NCI-H526 (cell line): ENCODE results near the gene ALS2CL.
"Not testable (repeated sequence)": the region's sequence is repeated elsewhere in the genome, so short reads cannot be mapped to it uniquely, and the experiment has no call there.

Experiments used
- DNase-seq, 2 experiments: peaks; one replicate each; lab custom pipeline; 2025; lab: John Stamatoyannopoulos, UW

ALS2CL gene

GRCh38 chr3:46715507-46716175 is 22.2 kb upstream of the ALS2CL start:
- no peak for DNase-seq

DNA sequence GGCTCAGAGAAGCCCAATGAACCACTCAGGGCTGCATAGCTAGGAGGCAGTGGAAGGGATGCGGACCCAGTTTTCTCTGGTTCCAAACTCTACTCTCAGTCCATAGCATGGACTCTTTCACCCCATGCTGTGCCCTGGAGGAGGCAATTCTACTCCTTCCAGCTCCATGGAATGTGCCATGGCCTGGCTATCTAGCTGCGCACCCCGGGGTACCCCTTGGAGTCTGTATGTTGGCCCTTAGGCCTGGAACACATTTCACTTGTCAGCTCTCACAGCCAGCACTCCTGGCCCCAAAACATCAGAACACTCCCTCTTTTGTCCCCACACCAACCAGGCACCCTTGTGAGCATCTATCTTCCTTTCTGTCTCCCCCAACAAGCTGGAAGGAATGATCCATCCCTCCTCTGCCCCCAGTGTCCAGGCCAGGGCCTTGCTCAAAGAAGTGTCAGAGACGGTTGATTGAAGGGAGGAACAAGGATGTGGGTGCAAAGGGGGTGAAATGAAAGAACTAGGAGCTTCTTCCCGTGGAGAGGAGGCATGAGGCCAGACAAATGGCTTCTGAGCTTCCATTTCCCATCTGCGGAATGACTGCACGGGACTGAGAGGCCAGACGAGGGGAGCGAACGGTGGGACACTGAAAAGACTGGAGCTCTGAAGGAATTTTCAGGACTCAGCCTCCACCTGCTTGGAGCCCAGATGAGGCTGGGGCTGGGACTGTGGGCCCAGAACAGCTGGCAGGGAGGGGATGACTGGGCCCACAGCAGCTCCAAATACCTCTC is 21.4 kb upstream of the ALS2CL start:
- DNase-seq: no peak

DNA sequence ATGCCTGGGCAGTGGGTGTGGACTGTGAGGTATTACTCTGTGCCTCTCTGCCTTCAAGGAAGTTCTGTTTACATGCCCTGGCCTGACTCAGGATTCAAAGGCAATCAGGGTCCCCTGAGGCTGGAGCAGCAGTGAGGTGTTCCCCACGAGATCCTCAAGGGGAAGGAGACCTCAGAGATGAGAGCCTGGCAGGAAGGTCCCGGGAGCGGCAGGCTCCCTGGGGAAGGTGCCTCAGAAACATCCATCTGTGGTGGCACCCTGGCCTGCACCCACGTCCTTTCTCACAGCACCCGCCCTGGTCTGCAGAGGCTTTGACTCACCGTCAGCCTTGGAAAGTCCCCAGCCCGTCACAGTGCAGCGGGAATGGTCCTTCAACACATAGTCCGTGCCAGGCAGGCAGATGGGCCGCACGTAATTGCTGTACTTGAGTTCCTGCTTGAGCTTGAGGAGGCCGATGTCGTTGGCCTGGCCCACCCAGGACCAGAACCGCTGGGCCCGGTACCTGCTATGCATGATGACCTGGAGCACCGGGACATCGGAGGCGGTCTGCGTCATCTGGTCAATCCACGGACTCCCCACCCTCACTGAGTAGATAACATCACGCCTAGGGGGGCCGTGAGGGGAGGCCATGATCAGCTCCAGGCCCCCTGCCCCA is 20.5 kb upstream of the ALS2CL start:
- no peak for DNase-seq

GRCh38 chr3:46713050-46713897 is 19.8 kb upstream of the ALS2CL start:
- no peak for DNase-seq

DNA sequence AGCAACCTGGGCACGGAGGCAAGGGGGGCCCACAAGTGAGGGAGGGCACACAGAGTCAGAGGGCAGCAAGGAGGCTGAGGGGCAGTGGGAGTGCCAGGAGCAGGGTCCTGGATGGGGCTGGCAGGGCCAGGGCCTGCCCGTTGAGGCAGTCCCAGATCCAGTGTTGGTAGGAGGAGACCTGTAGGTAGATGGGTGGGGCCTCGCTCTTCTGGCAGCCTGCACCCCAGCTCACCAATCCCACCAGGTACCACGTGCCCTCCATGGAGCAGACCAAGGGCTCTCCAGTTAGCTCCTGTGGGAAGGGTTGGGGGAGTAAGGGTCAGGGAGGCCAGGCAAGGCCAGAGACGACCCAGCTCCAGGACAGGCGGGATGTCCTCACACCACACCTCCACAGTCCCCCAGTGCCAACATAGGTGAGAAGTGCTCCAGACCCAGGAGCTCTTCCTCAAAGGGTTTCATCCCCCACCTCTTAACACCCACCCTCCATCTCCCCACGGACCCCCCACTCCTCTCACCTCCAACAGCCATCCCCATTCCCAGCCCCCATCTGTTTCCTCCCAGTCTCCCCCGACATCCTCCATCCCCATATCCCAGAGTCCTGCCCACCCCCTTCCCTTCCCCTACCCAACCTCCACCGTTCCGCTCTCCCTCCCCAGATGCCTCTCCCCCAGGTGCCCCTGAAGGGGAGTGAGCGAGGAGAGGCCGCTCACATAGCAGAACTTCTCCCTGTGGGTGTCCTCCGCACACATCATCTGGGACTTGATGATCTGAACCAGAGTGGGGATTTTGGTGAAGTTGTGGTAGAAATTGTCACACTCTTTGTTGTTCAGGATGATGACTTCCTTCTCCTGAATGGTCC is 18.9 kb upstream of the ALS2CL start:
- DNase-seq: no peak

DNA sequence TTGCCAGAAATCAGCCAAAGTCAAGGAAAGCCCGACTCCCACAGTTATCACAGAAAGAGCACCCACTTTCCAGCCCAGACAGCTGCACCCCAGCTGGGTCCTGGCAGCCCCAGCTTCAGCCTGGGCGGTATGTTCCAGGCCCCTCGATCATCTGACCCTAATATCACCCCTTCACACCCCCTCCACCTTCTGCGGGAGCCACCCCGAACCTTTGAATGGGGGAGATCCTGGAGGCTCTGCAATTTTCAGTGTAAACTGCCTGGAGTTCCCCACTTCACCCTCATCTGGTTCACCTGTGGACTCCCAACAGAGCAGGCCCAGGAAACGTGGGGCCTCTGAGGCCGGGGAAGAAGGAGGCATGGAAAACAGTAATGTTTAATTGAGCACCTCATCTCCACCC is 18.3 kb upstream of the ALS2CL start:
- DNase-seq: no peak

GRCh38 chr3:46711305-46711704 is 17.8 kb upstream of the ALS2CL start:
- no peak for DNase-seq

GRCh38 chr3:46710671-46711295 is 17.3 kb upstream of the ALS2CL start:
- DNase-seq: no peak

GRCh38 chr3:46710229-46710628 is 16.8 kb upstream of the ALS2CL start:
- DNase-seq: no peak

DNA sequence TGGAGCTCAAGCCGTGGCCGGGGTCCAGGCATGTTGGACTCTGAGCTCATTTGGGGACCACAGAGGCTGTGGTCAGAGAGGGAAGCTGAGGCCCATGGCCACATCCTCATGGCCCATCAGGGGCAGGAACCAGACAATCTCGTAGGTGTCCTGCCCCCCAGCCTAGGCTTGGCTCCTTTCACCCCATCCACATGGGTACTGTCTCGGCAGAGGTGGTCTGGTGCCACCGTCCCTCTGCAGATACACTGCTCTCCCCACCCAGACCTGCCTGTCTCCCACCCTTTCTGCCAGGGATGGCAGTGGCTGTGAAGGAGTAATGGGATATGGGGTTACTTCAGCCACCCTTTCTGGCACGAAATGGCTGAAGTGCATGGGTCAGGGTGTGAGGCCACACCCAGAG is 16.2 kb upstream of the ALS2CL start:
- no peak for DNase-seq

DNA sequence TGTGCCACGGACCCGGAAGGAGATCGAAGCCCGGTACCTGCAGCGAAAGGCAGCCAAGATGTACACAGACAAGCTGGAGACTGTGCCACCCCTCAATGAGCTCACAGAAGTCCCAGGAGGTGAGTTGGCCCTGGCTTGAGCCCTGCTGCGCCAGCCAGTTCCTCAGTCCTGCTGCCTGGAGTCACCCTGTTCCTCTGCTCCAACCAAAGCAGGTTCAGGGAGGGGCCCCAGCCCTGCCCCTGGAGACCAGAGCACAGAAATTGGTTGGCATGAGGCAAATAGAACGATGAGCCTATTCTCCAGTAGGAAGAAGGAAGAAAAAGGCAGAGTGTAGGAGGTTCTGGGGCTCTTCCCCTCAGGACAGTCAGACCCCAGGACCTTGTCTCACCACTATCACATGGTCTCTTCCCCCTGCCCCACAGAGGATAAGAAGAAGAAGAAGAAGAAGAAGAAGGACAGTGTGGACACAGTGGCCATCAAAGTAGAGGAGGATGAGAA is 15.7 kb upstream of the ALS2CL start:
- no peak for DNase-seq

DNA sequence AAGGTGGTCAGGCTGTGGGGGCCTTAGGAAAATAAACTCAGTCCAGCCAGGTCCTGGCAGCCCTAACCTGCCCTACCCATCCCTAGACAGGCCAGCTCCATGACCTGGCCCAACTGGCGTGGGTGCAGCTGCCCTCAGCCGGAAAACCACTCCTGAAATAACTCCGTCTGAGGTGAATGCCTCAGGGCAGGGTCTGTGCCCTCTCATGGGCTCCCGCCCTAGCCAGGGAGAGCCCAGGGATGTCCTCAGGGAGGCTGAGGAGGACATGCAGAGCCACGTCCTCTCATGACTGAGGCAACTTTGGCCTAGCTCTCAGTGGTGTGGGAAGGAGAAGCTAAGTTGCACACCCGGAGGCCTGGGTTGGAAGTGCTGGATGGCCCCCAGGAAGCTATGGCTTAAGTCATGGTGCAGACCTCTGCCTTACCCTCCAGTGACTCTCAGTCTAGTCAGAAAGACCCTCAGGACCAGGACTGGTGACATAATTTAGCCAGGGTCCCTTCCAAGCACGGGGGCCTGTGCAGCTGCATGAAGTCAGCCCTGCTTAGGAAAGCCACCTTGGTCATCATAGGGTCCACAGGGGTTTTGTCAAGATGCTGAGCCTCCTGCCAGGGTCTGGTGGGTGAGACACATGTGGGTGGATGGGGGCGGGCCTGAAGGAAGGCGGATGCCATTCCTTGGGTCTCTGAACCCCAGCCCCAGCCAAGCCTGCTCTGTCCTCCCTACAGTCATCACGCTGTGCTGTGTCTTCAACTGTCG is 15.1 kb upstream of the ALS2CL start:
- DNase-seq: no peak

DNA sequence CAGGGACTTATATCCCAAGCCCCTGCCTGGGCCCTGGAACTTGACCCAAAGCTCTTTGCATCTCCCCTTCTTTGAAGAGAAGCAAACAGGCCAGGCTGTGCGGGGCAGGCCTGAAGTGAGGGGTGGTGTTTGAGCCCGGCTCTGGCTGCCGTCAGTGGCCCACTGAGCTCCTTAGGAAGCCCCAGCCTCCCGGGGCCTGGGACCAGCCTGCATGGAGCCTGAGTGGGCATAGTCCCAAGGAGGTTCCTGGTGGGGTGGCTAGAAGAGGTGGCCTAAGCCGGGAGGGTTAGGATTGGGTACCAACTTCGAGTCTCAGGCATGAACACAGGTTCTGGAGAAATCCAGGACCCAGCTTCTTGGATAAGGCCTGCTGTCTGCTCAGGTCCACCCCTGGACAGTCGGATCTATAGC is 14.1 kb upstream of the ALS2CL start:
- DNase-seq: no peak

- no peak for DNase-seq
Measured at GRCh38 chr3:46706771-46707582, 13.5 kb upstream of the ALS2CL start.

- no peak for DNase-seq
Measured at GRCh38 chr3:46705751-46706552, 12.5 kb upstream of the ALS2CL start.

DNA sequence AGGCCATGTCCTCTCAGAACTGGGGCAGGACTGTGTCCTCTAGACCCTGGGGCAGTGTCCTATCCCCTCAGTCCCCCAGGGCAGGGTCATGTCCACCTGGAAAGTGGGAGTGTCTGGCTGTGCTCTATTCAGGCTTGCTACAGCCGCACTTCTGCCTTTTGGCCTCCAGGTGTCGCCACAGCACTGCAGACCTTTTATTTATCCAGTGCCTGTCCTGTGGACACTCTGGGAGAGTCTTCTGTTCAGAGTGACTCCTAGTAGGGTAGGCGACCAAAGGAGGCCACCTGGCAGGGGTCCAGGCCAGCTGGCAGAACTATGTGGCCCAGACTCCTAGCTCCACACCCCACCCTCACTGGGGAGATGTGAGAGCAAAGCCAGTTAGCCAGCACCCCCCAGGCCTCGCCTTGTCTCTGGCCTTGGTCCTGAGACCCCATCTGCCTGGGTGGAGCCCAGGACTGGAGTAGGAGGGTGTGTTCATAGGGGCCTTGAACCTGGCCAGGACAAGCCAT is 11.6 kb upstream of the ALS2CL start:
- DNase-seq: peak; percentile 20 to 66

GRCh38 chr3:46704346-46704745 is 10.9 kb upstream of the ALS2CL start:
- not testable (repeated sequence) for DNase-seq

- DNase-seq: no peak
Measured at GRCh38 chr3:46703013-46703520, 9.6 kb upstream of the ALS2CL start.
